AG04449 (cell line): ENCODE results near the gene KIF26A.

Experiments
- CTCF ChIA-PET: fragments of 350-600 bp; formaldehyde crosslinking; extraction: SDS; loops from one replicate; lab custom pipeline; 2021; ENCODE audit warnings: antibody characterized with exemption; lab: Yijun Ruan, JAX
- POLR2A ChIA-PET: fragments of 400-600, 350-600 bp; formaldehyde crosslinking; extraction: SDS; loops from one replicate; lab custom pipeline; 2020; ENCODE audit warnings: antibody characterized with exemption, inconsistent platforms; lab: Yijun Ruan, JAX
- DNase-seq: peaks from one replicate; pipeline ENCODE4 v3.0.0-alpha.2; 2010; ENCODE audit warnings: low read depth, low spot score
- H3K4me3 ChIP-seq: 2 replicates; pipeline ENCODE4 v1.5.1; 2011; ENCODE audit warnings: low read depth, mild to moderate bottlenecking, control low read depth, low read length
- CTCF ChIP-seq: IDR thresholded peaks from one replicate; pipeline ENCODE4 v1.5.1; 2011; ENCODE audit warnings: mild to moderate bottlenecking, moderate library complexity, low read length, control low read depth, inconsistent platforms; ENCODE audit not compliant: insufficient read depth; ENCODE audit errors: missing control alignments

Gene KIF26A

DNA sequence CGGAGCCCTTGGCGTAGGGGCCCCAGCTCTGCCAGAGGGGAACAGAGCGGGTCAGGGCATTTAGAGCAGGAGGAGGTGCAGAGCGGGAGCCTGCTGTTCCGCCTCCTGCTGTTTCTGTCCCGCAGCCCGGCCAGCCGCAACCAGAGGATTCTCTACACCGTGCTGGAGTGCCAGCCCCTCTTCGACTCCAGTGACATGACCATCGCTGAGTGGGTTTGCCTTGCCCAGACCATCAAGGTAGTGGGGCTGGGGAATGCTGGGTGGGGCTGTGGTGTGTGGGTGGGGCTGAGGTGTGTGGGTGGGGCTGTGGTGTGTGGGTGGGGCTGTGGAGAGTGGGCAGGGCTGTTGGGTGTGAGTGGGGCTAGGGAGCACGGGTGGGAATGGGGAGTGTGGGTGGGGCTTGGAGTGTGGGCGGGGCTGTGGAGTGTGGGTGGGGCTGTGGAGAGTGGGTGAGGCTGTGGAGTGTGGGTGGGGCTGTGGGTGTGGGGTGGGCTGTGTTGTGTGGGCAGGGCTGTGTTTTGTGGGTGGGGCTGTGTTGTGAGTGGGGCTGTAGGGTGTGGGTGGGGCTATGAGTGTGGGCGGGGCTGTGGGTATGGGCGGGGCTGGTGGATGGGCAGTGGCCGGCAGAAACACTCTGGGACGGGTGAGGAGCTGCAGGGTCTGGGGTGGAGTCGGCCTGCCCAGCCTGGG lies 44.9 kb upstream of the KIF26A start:
- CTCF ChIA-PET = interaction anchor here (0.8 to 4.1 kb wide), 13 partner anchors 8 to 553 kb away, joined by 3 to 18 read pairs (median 4); partner anchors contain the start of gene ASPG

GRCh38 chr14:104094056-104094708 lies 44.2 kb upstream of the KIF26A start:
- ChIA-PET POLR2A (no interaction called here), CTCF (interaction anchor here (0.8 to 4.1 kb wide), 13 partner anchors 9 to 552 kb away, joined by 3 to 18 read pairs (median 4); partner anchors contain the start of gene ASPG)
- no peak for DNase-seq
- no peak for TF ChIP-seq CTCF
- no peak overlapping the region for H3K4me3 ChIP-seq

More for the DNA sequence above, 44.9 kb upstream of the KIF26A start:
- DNase-seq = no peak
- no peak for TF ChIP-seq CTCF
- POLR2A ChIA-PET = no interaction called here
- no peak overlapping the region for H3K4me3 ChIP-seq

DNA sequence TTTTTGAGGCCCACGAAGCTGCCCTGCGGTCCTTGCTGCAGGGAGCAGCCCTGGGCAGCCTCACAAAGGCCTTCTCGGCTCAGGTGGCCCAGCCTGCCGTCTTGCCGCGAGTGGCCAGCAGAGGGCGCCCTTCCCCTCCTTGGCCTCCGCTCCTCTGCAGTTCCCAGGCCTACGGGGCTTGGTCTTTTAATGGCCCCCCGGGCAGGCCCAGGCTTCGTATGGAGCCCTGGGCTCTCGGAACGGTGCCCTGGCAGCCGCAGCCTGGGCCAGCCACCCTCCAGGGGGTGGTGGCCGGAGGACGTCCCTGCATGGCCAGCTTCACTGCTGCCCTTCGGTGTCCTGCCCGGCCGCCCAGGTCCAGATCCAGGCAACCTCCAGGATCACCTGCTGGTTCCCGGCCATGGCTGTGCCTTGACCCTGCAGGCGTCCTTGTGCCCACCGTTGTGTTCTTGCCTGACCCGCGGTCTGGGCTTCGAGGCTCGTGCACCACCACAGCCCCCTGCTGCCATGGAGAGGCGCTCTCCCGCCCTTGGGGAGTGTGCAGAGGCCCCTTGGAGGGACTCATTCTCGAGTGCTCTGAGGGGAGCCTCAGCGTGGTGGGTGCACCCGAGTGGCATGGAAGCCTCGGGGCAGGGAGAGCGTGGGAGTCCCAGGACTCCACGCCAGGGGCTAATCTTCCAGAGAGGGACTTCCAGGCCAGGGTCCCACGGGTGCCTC lies 43.5 kb upstream of the KIF26A start:
- DNase-seq = no peak
- no peak overlapping the region for H3K4me3 ChIP-seq

GRCh38 chr14:104095426-104096310 lies 42.7 kb upstream of the KIF26A start:
- ChIA-PET CTCF (interaction anchor here (0.7 to 4.1 kb wide), 5 partner anchors 8 to 548 kb away, joined by 3 to 18 read pairs (median 4); no protein-coding TSS in a partner anchor), POLR2A (no interaction called here)
- H3K4me3 ChIP-seq = no peak overlapping the region
- no peak for DNase-seq
- no peak for TF ChIP-seq CTCF

More for the DNA sequence above, 43.5 kb upstream of the KIF26A start:
- ChIA-PET POLR2A (no interaction called here), CTCF (interaction anchor here (0.8 to 4.1 kb wide), 12 partner anchors 10 to 552 kb away, joined by 3 to 18 read pairs (median 4); partner anchors contain the start of gene ASPG)
- peak; percentile 90 for TF ChIP-seq CTCF

DNA sequence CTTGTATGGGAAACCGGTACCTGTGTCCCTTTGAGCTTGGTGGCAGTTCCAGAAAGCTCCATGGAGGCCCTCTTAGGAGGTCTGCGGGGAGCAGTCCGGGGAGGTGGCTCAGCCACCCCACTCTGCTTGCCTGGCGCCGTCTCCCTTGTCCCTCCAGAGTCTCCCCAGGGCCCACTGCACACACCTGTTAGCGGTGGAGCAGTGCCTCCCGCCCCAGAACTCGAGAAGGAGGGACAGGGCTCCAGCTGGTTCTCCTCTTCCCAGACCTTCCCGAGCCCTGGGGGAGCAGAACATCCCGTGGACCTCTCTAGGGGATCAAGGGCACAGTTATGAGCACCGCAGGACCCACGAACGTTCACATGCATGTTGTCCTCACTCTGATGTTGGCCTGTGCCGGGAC lies 42.1 kb upstream of the KIF26A start:
- no peak for TF ChIP-seq CTCF
- no peak overlapping the region for H3K4me3 ChIP-seq
- ChIA-PET CTCF (interaction anchor here (0.7 to 4.1 kb wide), 3 partner anchors 8 to 543 kb away, joined by 3 to 18 read pairs (median 4); no protein-coding TSS in a partner anchor), POLR2A (no interaction called here)
- no peak for DNase-seq
